GM21515 (cell line): Measurements from ENCODE around the gene KATNB1.
"Not testable (repeated sequence)": the region's sequence is repeated elsewhere in the genome, so short reads cannot be mapped to it uniquely, and the experiment has no call there.

Experiments used
- ATAC-seq: cut with Tn5 transposase; IDR thresholded peaks from one replicate; pipeline ENCODE4 v1.9.1; 2021; ENCODE audit not compliant: unreplicated experiment

Gene KATNB1

GRCh38 chr16:57743458-57743857, 7.9 kb downstream of the KATNB1 start:
- ATAC-seq, result no peak

GRCh38 chr16:57743886-57744641, 8.5 kb downstream of the KATNB1 start:
- no peak for ATAC-seq

- no peak for ATAC-seq
Observed at GRCh38 chr16:57744642-57744903, 9.0 kb downstream of the KATNB1 start.

- ATAC-seq, result no peak
Observed at GRCh38 chr16:57745768-57746167, 10.2 kb downstream of the KATNB1 start.

GRCh38 chr16:57746316-57746715, 10.7 kb downstream of the KATNB1 start:
- ATAC-seq, result not testable (repeated sequence)

GRCh38 chr16:57747091-57747490, 11.5 kb downstream of the KATNB1 start:
- no peak for ATAC-seq

GRCh38 chr16:57747496-57747895, 11.9 kb downstream of the KATNB1 start:
- ATAC-seq, result no peak

- ATAC-seq, result no peak
Observed at GRCh38 chr16:57747996-57748395, 12.4 kb downstream of the KATNB1 start.

- no peak for ATAC-seq
Observed at GRCh38 chr16:57748596-57748995, 13.0 kb downstream of the KATNB1 start.

- ATAC-seq, result no peak
Observed at GRCh38 chr16:57749101-57749692, 13.6 kb downstream of the KATNB1 start.

GRCh38 chr16:57749856-57750452, 14.4 kb downstream of the KATNB1 start:
- ATAC-seq, result no peak

- ATAC-seq, result no peak
Observed at GRCh38 chr16:57750796-57751538, 15.4 kb downstream of the KATNB1 start.

- no peak for ATAC-seq
Observed at GRCh38 chr16:57751539-57752202, 16.1 kb downstream of the KATNB1 start.

- ATAC-seq, result no peak
Observed at GRCh38 chr16:57752203-57752580, 16.6 kb downstream of the KATNB1 start.

GRCh38 chr16:57752581-57753447, 17.2 kb downstream of the KATNB1 start:
- no peak for ATAC-seq

- ATAC-seq, result no peak
Observed at GRCh38 chr16:57753448-57754353, 18.1 kb downstream of the KATNB1 start.

- no peak for ATAC-seq
Observed at GRCh38 chr16:57754354-57755060, 18.9 kb downstream of the KATNB1 start.

GRCh38 chr16:57755061-57755684, 19.6 kb downstream of the KATNB1 start:
- no peak for ATAC-seq
